GM12891 (cell line): ENCODE results near the gene PPP3R1.

Experiments
- PAX5 ChIP-seq: IDR thresholded peaks from 2 replicates; pipeline ENCODE4 v1.6.1; 2011; ENCODE audit warnings: low read length, moderate library complexity, mild to moderate bottlenecking; ENCODE audit not compliant: insufficient read depth, severe bottlenecking
- POLR2A ChIP-seq: IDR thresholded peaks from 2 replicates; pipeline ENCODE4 v1.6.1; 2011; ENCODE audit warnings: low read depth, low read length, control low read depth
- POLR2AphosphoS5 ChIP-seq: IDR thresholded peaks from 2 replicates; pipeline ENCODE4 v1.6.1; 2011; ENCODE audit warnings: low read depth, low read length, control low read depth
- SPI1 ChIP-seq: IDR thresholded peaks from 2 replicates; pipeline ENCODE4 v1.6.1; 2011; ENCODE audit warnings: low read depth, low read length, control low read depth

- TF ChIP-seq POLR2A (no peak), POLR2AphosphoS5 (no peak; the same call in 1 of the 2 replicates), PAX5 (no peak), SPI1 (no peak)
Measured at GRCh38 chr2:68157002-68157401, 95.3 kb downstream of the PPP3R1 start.
